Measurements from ENCODE around the gene SCAMP4. TPM values are rescaled to one million over a fixed set of nuclear protein-coding genes. Genes with fewer than 3 reads are reported as not detected.

The SCAMP4 gene
- total and polyA plus RNA-seq, 9 of the 15 experiments (the other 6 are each of a cell fraction or from before 2014, with no cell fraction given): 0.81 to 45.9 (median 12.8) TPM

DNA sequence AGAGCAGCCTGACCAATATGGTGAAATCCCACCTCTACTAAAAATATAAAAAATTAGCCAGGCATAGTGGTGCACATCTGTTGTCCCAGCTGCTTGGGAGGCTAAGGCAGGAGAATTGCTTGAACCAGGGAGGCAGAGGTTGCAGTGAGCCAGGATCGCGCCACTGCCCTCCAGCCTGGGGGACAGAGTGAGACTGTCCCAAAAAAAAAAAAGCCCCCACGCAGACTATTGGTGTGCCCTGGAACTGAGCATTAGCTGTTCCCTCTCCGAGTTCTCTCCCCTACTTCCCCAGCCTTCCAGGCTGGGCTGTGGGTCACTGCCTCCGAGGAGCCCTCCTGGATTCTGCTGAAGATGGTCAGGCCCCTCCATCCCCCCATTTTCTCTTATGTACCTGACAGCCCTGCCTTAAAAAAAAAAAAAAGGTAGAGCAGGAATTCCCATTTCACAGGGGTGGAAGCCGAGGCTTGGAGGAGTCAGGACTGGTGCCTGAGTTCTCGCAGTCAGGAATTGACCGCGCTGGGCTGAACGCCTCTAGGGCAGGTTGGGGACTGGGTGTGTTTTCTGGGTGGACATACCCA is 1.9 kb downstream of the SCAMP4 start:
- POLR2A ChIA-PET: interaction anchor here (0.7 kb wide), 1 partner anchor 501 kb away, joined by 3 read pairs; no protein-coding TSS in a partner anchor

More for the DNA sequence above, 1.9 kb downstream of the SCAMP4 start:
- Histone ChIP-seq H3K27me3 (ENCODE audit: control insufficient read depth in 2 of 2, insufficient read depth in 2 of 2, low read length in 2 of 2) (no peaks in the 10 kb centered on the region), H3K4me3 (no peak overlapping the region), H3K9me3 (replicated peaks; ENCODE audit: control insufficient read depth, insufficient read depth, low read depth, low read length) (no peaks in the 10 kb centered on the region), H3K79me2 (ENCODE audit: control insufficient read depth, insufficient read depth, low read length) (peaks cover 63% of the 10 kb centered on the region), H3K36me3 (ENCODE audit: control insufficient read depth, insufficient read depth, low read length) (peaks cover 31% of the 10 kb centered on the region; the same call in 1 of the 3 replicates), H3K4me1 (replicated peaks in 1 of 2; ENCODE audit: control insufficient read depth in 2 of 2, insufficient read depth in 2 of 2, low read length in 2 of 2) (peaks cover 16 to 58% of the 10 kb centered on the region in 2 experiments; a peak in 4 of 5 replicates), H4K20me1 (replicated peaks; ENCODE audit: control insufficient read depth, insufficient read depth, low read length) (no peaks in the 10 kb centered on the region; the same call in 1 of the 2 replicates), H3K27ac (ENCODE audit: extremely low read depth, low read depth, low read length) (0 out of 3 replicates have a peak overlapping the region, but pooled peaks have one; percentile 37), H3K4me2 (ENCODE audit: insufficient read depth, low read length) (peak overlapping the region; percentile 13; the same call in 1 of the 2 replicates), H3K9me1 (ENCODE audit: control insufficient read depth, insufficient read depth, low read length) (no peaks in the 10 kb centered on the region), H2AFZ (ENCODE audit: low read depth, low read length) (no peak overlapping the region), H3K9ac (ENCODE audit: insufficient read depth in 1 of 2, low read depth in 2 of 2, low read length in 2 of 2) (peak overlapping the region in 1 of 2 experiments; percentile 89; a peak in 2 of 4 replicates)
- FAIRE-seq (no peak), DNase-seq (ENCODE audit: extremely low read depth in 1 of 4, low spot score in 3 of 4) (no peak), ATAC-seq (no peak)
- in situ Hi-C loops (cut with MboI) (no loop called here), intact Hi-C loops (cut with micrococcal nuclease) (no loop called here)
- WGBS (ENCODE audit: insufficient coverage, low coverage, missing lambda C conversion rate): 80% methylated on average over 9 of the region's 10 CpGs
- TF ChIP-seq, protein P1, sequence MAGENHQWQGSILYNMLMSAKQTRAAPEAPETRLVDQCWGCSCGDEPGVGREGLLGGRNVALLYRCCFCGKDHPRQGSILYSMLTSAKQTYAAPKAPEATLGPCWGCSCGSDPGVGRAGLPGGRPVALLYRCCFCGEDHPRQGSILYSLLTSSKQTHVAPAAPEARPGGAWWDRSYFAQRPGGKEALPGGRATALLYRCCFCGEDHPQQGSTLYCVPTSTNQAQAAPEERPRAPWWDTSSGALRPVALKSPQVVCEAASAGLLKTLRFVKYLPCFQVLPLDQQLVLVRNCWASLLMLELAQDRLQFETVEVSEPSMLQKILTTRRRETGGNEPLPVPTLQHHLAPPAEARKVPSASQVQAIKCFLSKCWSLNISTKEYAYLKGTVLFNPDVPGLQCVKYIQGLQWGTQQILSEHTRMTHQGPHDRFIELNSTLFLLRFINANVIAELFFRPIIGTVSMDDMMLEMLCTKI (IDR thresholded peaks at IDR 0.05; ENCODE audit: partially characterized antibody): no peak
- TF ChIP-seq ZFP91 (CRISPR knock-in tag; IDR thresholded peaks at IDR 0.05) (no peak), MYNN (IDR thresholded peaks at IDR 0.05) (0 out of 2 replicates have a peak, but pooled peaks have one; percentile 21), MYNN (CRISPR knock-in tag; IDR thresholded peaks at IDR 0.05) (no peak), ZFP36 (IDR thresholded peaks at IDR 0.05; ENCODE audit: low read depth, low read length, partially characterized antibody) (peak; percentile 93), BCOR (IDR thresholded peaks at IDR 0.05) (0 out of 2 replicates have a peak, but pooled peaks have one; percentile 42), PTBP1 (IDR thresholded peaks at IDR 0.05; ENCODE audit: low read depth, low read length) (0 out of 2 replicates have a peak, but pooled peaks have one; percentile 46), ERF (CRISPR knock-in tag; IDR thresholded peaks at IDR 0.05) (no peak), ZNF696 (CRISPR knock-in tag; conservative IDR thresholded peaks at IDR 0.05) (no peak), STAG1 (CRISPR knock-in tag; IDR thresholded peaks at IDR 0.05; ENCODE audit: borderline replicate concordance) (no peak), ZBTB7A (IDR thresholded peaks at IDR 0.05; ENCODE audit: borderline replicate concordance, control insufficient read depth, low read depth, low read length) (0 out of 2 replicates have a peak, but pooled peaks have one; percentile 0)
- TF ChIP-seq, protein P2, sequence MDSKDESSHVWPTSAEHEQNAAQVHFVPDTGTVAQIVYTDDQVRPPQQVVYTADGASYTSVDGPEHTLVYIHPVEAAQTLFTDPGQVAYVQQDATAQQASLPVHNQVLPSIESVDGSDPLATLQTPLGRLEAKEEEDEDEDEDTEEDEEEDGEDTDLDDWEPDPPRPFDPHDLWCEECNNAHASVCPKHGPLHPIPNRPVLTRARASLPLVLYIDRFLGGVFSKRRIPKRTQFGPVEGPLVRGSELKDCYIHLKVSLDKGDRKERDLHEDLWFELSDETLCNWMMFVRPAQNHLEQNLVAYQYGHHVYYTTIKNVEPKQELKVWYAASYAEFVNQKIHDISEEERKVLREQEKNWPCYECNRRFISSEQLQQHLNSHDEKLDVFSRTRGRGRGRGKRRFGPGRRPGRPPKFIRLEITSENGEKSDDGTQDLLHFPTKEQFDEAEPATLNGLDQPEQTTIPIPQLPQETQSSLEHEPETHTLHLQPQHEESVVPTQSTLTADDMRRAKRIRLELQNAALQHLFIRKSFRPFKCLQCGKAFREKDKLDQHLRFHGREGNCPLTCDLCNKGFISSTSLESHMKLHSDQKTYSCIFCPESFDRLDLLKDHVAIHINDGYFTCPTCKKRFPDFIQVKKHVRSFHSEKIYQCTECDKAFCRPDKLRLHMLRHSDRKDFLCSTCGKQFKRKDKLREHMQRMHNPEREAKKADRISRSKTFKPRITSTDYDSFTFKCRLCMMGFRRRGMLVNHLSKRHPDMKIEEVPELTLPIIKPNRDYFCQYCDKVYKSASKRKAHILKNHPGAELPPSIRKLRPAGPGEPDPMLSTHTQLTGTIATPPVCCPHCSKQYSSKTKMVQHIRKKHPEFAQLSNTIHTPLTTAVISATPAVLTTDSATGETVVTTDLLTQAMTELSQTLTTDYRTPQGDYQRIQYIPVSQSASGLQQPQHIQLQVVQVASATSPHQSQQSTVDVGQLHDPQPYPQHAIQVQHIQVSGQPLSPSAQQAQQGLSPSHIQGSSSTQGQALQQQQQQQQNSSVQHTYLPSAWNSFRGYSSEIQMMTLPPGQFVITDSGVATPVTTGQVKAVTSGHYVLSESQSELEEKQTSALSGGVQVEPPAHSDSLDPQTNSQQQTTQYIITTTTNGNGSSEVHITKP (IDR thresholded peaks at IDR 0.05; ENCODE audit: partially characterized antibody): peak; percentile 91
- TF ChIP-seq, protein P3, sequence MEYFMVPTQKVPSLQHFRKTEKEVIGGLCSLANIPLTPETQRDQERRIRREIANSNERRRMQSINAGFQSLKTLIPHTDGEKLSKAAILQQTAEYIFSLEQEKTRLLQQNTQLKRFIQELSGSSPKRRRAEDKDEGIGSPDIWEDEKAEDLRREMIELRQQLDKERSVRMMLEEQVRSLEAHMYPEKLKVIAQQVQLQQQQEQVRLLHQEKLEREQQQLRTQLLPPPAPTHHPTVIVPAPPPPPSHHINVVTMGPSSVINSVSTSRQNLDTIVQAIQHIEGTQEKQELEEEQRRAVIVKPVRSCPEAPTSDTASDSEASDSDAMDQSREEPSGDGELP (CRISPR knock-in tag; IDR thresholded peaks at IDR 0.05; ENCODE audit: borderline replicate concordance): 0 out of 2 replicates have a peak, but pooled peaks have one; percentile 36
- no TSS peak for BruUV-seq (replicated peaks)
- CTCF ChIA-PET (ENCODE audit: low intra/inter-chr PET ratio): no interaction called here

All from K562 (cell line).